ENCODE measurements around the gene INPP5K. TPM values are rescaled to one million over a fixed set of nuclear protein-coding genes. Genes with fewer than 3 reads are reported as not detected.

The INPP5K gene
- total and polyA plus RNA-seq, 4 experiments from 2014 or later = 73.6 to 123 (median 80.2) TPM

DNA sequence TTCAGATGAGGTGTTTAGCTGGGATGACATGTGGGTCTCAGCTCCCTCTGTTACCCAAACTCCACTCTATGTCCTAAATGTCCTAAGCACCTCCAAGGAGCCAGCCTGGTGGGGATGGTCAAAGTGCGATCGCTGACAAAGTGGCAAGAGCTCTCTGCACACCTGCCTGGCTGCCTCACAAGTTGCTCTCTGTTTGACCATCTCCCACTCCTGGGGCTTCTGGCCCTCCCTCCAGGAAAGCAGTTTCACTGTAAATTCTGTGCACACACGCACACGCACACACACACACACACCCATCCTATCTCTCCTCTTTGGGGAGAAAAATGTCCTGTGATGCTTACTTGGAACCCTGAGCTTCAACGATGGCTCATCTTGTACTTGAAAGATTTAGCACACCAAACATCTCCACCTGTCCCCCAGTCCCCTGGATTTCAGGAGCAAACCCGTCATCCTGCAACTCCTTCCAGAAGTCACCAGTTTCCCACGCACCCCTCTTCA, 44.5 kb upstream of the INPP5K start:
- Histone ChIP-seq H3K36me3 (ENCODE audit: insufficient read depth, low read length) (peaks cover 3% of the 10 kb centered on the region), H3K9me3 (ENCODE audit: control insufficient read depth in 1 of 2, low read length in 2 of 2) (no peaks in the 10 kb centered on the region), H3K4me3 (ENCODE audit: low read length in 2 of 2) (no peak overlapping the region), H3K27me3 (ENCODE audit: insufficient read depth, low read length) (no peaks in the 10 kb centered on the region), H3K4me1 (ENCODE audit: insufficient read depth, low read length) (peaks cover 32% of the 10 kb centered on the region), H3K27ac (ENCODE audit: low read depth, low read length) (no peak overlapping the region)
- peaks cover 7 to 14% of the 10 kb centered on the region in 2 donors for H3K36me3 Mint-ChIP-seq
- no peak for DNase-seq
- POLR2A ChIA-PET (ENCODE audit: partially characterized antibody) = interaction anchor here (1.4 kb wide), 1 partner anchor 88 kb away, joined by 6 read pairs; no protein-coding TSS in a partner anchor
- H3K4me1 Mint-ChIP-seq = peaks cover 27 to 54% (median 40%) of the 10 kb centered on the region in 4 donors
- CTCF ChIA-PET (ENCODE audit: partially characterized antibody) = interaction anchor here (0.7 to 1.3 kb wide), 3 partner anchors 21 to 46 kb away, joined by 3 to 5 read pairs (median 3); partner anchors contain the start of gene INPP5K
- H3K9me3 Mint-ChIP-seq = peaks cover 0 to 1% (median 0%) of the 10 kb centered on the region in 8 donors
- peak overlapping the region in 6 of 7 donors; percentile 71 to 93 (median 86) for H3K27ac Mint-ChIP-seq
- peak overlapping the region; percentile 78 to 89 (median 85) for H3K4me3 Mint-ChIP-seq
- H3K27me3 Mint-ChIP-seq = no peaks in the 10 kb centered on the region
- intact Hi-C loops (cut with micrococcal nuclease) = no loop called here

DNA sequence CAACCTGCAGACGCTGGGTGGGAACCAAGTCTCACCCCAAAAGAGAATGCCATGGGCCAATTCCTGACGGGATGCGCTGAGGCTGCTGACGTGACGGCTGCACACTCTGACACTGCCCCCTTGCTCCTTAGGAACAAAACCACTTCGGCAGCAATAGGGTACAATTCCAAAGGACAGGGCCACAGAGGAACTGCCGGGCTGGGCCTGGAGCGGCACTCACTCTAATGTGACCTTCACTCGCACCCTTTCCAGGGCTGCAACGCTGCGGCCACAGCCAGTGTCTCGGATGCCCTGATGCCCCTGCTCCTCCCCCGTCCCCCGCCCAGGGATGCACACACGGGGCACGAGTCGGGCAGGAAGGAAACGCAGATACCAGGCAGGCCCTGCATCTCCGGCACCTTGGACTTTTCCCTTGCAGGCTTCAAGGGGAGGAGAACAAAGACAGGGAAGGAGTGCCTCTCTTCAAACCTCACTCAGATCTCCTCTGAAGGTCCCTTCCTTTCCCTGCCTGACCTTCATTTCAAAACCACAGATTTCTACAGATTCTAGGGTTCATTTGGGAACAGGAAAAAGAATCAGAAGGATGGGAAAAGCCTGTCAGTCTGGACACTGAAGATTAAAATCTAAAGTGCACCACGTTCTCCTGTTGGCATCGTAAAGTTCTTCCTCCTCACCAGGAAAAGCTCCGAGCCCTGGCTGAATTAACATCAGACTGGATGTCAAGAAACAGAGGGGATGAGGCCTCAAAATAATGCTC, 43.9 kb upstream of the INPP5K start:
- CTCF ChIA-PET (ENCODE audit: partially characterized antibody) = no interaction called here
- H3K4me1 ChIP-seq (ENCODE audit: insufficient read depth, low read length) = peaks cover 29% of the 10 kb centered on the region
- Mint-ChIP-seq H3K36me3 (peaks cover 9 to 14% of the 10 kb centered on the region in 2 donors), H3K4me1 (peaks cover 27 to 51% (median 35%) of the 10 kb centered on the region in 4 donors), H3K27me3 (no peaks in the 10 kb centered on the region), H3K27ac (peak overlapping the region in 2 of 7 donors; percentile 71 to 82), H3K9me3 (peaks cover 0 to 1% (median 0%) of the 10 kb centered on the region in 8 donors), H3K4me3 (peak overlapping the region in 4 of 8 donors; percentile 6 to 89 (median 84))
- intact Hi-C loops (cut with micrococcal nuclease) = no loop called here
- H3K27me3 ChIP-seq (ENCODE audit: insufficient read depth, low read length) = no peaks in the 10 kb centered on the region
- POLR2A ChIA-PET (ENCODE audit: partially characterized antibody) = interaction anchor here (1.4 kb wide), 1 partner anchor 88 kb away, joined by 6 read pairs; no protein-coding TSS in a partner anchor
- no peak overlapping the region for H3K27ac ChIP-seq (ENCODE audit: low read depth, low read length)
- no peak for DNase-seq
- H3K36me3 ChIP-seq (ENCODE audit: insufficient read depth, low read length) = peaks cover 6% of the 10 kb centered on the region
- H3K9me3 ChIP-seq (ENCODE audit: control insufficient read depth in 1 of 2, low read length in 2 of 2) = no peaks in the 10 kb centered on the region
- no peak overlapping the region for H3K4me3 ChIP-seq (ENCODE audit: low read length in 2 of 2)

DNA sequence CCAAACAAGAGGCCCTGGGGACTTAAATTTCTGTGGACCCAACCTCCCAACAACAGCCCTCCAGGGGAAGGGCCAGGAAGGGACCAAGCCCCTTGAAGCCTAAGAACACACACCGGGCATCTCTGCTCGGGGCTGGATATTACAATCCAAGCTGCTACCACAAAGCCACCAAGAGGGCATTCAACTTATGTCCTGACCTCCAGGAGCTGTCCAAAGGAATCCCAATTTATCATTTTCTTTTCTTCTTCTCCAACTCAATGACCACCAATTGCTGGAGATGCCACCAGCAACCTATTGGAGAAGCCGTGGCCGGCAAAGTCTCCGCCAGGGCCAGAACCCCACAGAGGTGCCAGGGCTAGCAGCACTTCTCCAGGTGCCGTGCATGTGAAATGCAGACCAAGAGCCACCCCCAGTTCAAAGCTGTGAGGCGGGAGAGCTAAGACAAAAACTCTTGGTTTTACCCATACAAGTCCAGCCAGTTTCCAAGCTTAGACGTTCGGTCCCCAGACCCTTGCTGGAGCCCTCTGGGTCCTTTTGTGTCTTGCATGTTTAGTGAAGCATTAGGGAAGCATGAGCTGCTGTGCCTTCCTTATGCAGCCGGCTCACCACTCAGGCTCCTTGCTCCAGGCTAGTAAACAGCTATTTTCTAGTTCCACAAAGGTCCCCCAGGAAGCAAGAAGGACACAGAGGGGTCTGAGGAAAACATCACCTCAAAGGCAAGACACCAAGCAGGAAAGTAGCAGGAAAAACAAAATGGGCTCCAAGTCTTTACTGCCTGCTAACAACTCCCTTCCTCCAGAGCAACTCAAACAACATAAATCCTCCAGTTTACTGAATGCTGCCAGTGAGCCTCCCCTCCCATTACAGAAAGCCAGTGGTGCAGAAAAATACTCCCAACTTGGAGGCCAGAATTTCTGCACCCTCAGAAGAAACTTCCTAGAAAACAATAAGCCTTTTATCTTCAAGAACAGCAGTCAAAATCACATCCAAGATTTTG, 42.9 kb upstream of the INPP5K start:
- no peak overlapping the region for H3K4me3 ChIP-seq (ENCODE audit: low read length in 2 of 2)

DNA sequence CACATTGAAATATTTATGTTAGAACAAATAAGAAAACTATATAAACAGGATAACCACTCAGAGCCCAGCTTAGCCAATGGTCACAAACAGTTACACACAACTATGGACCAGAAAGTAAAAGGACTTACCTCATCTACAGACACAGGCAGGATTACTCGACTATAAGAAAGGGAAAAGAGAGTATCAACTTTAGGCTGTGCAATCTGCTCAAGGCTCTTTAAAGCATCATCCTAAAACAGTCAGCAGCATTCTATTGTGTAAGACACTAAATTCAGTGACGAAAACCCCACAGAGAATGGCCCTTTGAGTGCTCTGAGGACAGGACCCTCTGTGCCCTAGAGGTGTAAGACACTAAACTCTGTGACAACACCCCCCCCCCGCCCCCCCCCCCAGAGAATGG, 42.0 kb upstream of the INPP5K start:
- Histone ChIP-seq H3K27me3 (ENCODE audit: insufficient read depth, low read length) (no peaks in the 10 kb centered on the region), H3K4me1 (ENCODE audit: insufficient read depth, low read length) (peaks cover 29% of the 10 kb centered on the region), H3K4me3 (ENCODE audit: low read length in 2 of 2) (no peak overlapping the region), H3K27ac (ENCODE audit: low read depth, low read length) (no peak overlapping the region), H3K36me3 (ENCODE audit: insufficient read depth, low read length) (peaks cover 9% of the 10 kb centered on the region), H3K9me3 (ENCODE audit: control insufficient read depth in 1 of 2, low read length in 2 of 2) (no peaks in the 10 kb centered on the region)
- H3K36me3 Mint-ChIP-seq = peaks cover 15 to 23% of the 10 kb centered on the region in 2 donors
- peaks cover 20 to 43% (median 29%) of the 10 kb centered on the region in 4 donors for H3K4me1 Mint-ChIP-seq
- no peak for DNase-seq
- no peaks in the 10 kb centered on the region for H3K27me3 Mint-ChIP-seq
- H3K27ac Mint-ChIP-seq = no peak overlapping the region
- intact Hi-C loops (cut with micrococcal nuclease) = no loop called here
- H3K4me3 Mint-ChIP-seq = no peak overlapping the region
- ChIA-PET POLR2A (ENCODE audit: partially characterized antibody) (no interaction called here), CTCF (ENCODE audit: partially characterized antibody) (interaction anchor here (0.6 kb wide), 1 partner anchor 1117 kb away, joined by 4 read pairs; no protein-coding TSS in a partner anchor)
- H3K9me3 Mint-ChIP-seq = no peaks in the 10 kb centered on the region

More for the DNA sequence above, 42.9 kb upstream of the INPP5K start:
- H3K4me1 Mint-ChIP-seq = peaks cover 27 to 51% (median 35%) of the 10 kb centered on the region in 4 donors
- CTCF ChIA-PET (ENCODE audit: partially characterized antibody) = interaction anchor here (0.6 kb wide), 1 partner anchor 1116 kb away, joined by 4 read pairs; no protein-coding TSS in a partner anchor
- H3K4me3 Mint-ChIP-seq = peak overlapping the region in 6 of 8 donors; percentile 6 to 47 (median 24)
- POLR2A ChIA-PET (ENCODE audit: partially characterized antibody) = no interaction called here
- no peaks in the 10 kb centered on the region for H3K27me3 Mint-ChIP-seq
- DNase-seq = no peak
- H3K9me3 Mint-ChIP-seq = peaks cover 0 to 1% (median 0%) of the 10 kb centered on the region in 8 donors
- H3K36me3 Mint-ChIP-seq = peaks cover 9 to 18% of the 10 kb centered on the region in 2 donors
- intact Hi-C loops (cut with micrococcal nuclease) = no loop called here
- Histone ChIP-seq H3K9me3 (ENCODE audit: control insufficient read depth in 1 of 2, low read length in 2 of 2) (no peaks in the 10 kb centered on the region), H3K27me3 (ENCODE audit: insufficient read depth, low read length) (no peaks in the 10 kb centered on the region), H3K4me1 (ENCODE audit: insufficient read depth, low read length) (peaks cover 29% of the 10 kb centered on the region), H3K36me3 (ENCODE audit: insufficient read depth, low read length) (peaks cover 6% of the 10 kb centered on the region), H3K27ac (ENCODE audit: low read depth, low read length) (no peak overlapping the region)
- peak overlapping the region in 3 of 7 donors; percentile 50 to 72 (median 60) for H3K27ac Mint-ChIP-seq

DNA sequence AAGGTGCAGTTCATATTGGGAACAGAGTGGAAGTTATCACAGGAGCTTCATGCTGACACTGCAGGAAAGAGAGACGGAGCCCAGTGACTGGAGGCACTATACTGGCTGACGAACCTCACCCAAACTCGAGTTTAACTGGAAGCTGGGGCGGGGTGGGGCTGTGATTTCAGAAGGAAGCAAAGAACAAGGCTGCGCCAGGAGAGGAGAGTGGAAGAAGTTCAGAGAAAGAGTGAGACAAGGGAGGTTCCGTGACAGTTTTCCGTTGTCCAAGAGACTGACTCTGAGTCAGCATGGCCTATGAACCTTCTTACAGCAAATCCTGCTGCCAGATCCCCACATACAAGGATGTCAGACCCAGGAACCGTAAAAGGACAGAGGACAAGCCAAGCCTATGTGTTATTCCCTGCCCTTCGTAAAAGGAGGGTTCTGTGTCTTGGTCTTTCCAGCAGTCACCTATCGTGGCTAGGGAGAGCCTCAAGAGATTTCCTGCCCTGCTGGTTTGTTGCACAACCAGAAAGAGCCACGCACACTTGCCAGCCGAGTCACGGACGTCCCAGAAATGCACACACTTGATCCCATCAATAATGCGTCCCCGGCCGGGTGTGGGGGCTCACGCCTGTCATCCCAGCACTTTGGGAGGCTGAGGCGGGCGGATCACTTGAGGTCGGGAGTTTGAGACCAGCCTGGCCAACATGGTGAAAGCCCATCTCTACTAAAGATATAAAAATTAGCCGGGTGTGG, 41.1 kb upstream of the INPP5K start:
- H3K27me3 ChIP-seq (ENCODE audit: insufficient read depth, low read length) = no peaks in the 10 kb centered on the region
- ChIA-PET POLR2A (ENCODE audit: partially characterized antibody) (no interaction called here), CTCF (ENCODE audit: partially characterized antibody) (interaction anchor here (1.2 kb wide), 1 partner anchor 192 kb away, joined by 3 read pairs; no protein-coding TSS in a partner anchor)
- no peaks in the 10 kb centered on the region for H3K9me3 ChIP-seq (ENCODE audit: control insufficient read depth in 1 of 2, low read length in 2 of 2)
- intact Hi-C loops (cut with micrococcal nuclease) = no loop called here
- H3K27ac ChIP-seq (ENCODE audit: low read depth, low read length) = no peak overlapping the region
- Mint-ChIP-seq H3K9me3 (no peaks in the 10 kb centered on the region), H3K4me1 (peaks cover 20 to 43% (median 29%) of the 10 kb centered on the region in 4 donors), H3K27ac (peak overlapping the region in 1 of 7 donors; percentile 60), H3K27me3 (no peaks in the 10 kb centered on the region), H3K4me3 (no peak overlapping the region), H3K36me3 (peaks cover 18 to 28% of the 10 kb centered on the region in 2 donors)
- H3K4me1 ChIP-seq (ENCODE audit: insufficient read depth, low read length) = peaks cover 23% of the 10 kb centered on the region
- H3K36me3 ChIP-seq (ENCODE audit: insufficient read depth, low read length) = peaks cover 9% of the 10 kb centered on the region
- H3K4me3 ChIP-seq (ENCODE audit: low read length in 2 of 2) = no peak overlapping the region
- DNase-seq = no peak

DNA sequence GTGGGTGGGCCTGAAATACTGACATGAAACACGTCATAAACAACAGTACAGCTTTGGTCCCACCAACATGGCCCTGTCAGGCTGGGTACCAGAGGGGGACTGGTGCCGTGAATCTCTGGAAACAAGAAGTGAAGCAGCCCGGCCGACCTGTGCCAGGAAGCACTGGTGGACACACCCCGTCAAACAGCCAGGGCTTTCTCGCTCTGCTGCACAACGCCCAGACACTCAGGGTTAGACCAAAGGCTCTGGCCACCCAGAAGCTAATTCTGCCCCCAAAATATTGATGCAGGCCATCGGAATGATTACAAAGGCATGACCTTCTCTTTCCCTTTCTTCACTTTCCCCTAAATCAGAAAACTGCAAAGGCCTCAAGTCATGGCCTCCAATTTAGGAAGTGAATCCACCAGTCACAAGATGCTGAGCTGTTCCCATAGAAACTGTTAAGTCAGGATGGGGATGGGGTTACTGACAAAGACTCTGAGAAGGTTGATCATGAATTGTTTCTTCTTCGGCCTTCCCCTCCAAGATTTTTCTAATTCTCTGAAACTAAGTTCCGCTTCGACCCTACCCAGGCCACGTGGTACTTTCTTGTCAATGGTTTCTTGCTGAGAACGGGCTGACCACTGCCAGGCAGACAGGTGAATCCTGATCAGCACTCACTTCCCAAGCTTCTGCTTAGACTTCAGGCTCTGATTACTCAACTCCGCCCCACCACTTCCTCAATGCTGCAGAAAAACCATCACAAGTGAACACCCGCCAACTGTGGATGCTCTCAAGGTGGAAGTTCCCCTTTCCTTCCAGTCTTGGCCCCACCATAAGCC, 39.4 kb upstream of the INPP5K start:
- peaks cover 15% of the 10 kb centered on the region for H3K4me1 ChIP-seq (ENCODE audit: insufficient read depth, low read length)
- no peak overlapping the region for H3K4me3 ChIP-seq (ENCODE audit: low read length in 2 of 2)
- intact Hi-C loops (cut with micrococcal nuclease) = no loop called here
- H3K36me3 Mint-ChIP-seq = peaks cover 27 to 41% of the 10 kb centered on the region in 2 donors
- no peaks in the 10 kb centered on the region for H3K27me3 ChIP-seq (ENCODE audit: insufficient read depth, low read length)
- no peaks in the 10 kb centered on the region for H3K9me3 Mint-ChIP-seq
- no peaks in the 10 kb centered on the region for H3K9me3 ChIP-seq (ENCODE audit: control insufficient read depth in 1 of 2, low read length in 2 of 2)
- H3K4me3 Mint-ChIP-seq = peak overlapping the region in 1 of 8 donors; percentile 45
- ChIA-PET CTCF (ENCODE audit: partially characterized antibody) (no interaction called here), POLR2A (ENCODE audit: partially characterized antibody) (interaction anchor here (1.2 kb wide), 1 partner anchor 11 kb away, joined by 3 read pairs; no protein-coding TSS in a partner anchor)
- peaks cover 19% of the 10 kb centered on the region for H3K36me3 ChIP-seq (ENCODE audit: insufficient read depth, low read length)
- H3K4me1 Mint-ChIP-seq = peaks cover 12 to 34% (median 19%) of the 10 kb centered on the region in 4 donors
- H3K27ac Mint-ChIP-seq = no peak overlapping the region
- H3K27ac ChIP-seq (ENCODE audit: low read depth, low read length) = no peak overlapping the region
- H3K27me3 Mint-ChIP-seq = no peaks in the 10 kb centered on the region
- DNase-seq = no peak
